Activated CD8-positive, alpha-beta memory T cell treated with anti-CD3 and anti-CD28 coated beads for 24 hours (primary cell): ENCODE measurements around the gene LRRTM1.

ENCODE experiments used
- DNase-seq: peaks from one replicate; pipeline ENCODE4 v3.0.0-alpha.2; 2020

LRRTM1 gene

GRCh38 chr2:80303909-80304837 lies at the start of gene LRRTM1:
TSS of gene LRRTM1 (minus strand) at chr2:80304752. CDS start at chr2:80303819, 933 bp downstream.
- no peak for DNase-seq

- no peak for DNase-seq
These were observed 46.7 kb upstream of the LRRTM1 start for GRCh38 chr2:80351231-80351630.

DNA sequence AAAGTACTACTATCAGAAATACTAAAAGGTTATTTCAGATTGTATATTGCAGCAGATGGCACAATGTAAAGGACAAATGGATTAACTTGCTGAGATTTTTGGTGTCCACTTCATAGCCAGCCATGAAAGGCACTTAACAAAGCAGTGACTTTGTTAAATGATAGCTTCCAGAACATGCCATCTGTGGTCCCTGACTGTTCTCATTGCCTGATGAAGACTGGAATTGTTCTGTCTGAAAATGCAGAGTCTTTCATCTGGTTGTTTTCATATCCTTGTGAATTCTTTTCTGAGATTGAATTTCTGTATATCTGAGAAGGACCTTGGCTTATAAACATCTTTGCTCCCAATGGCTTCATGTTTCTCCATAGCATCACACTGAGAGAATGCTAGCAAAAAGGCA lies 44.4 kb upstream of the LRRTM1 start:
- no peak for DNase-seq

GRCh38 chr2:80348078-80348477 lies 43.5 kb upstream of the LRRTM1 start:
- no peak for DNase-seq

GRCh38 chr2:80340022-80340421 lies 35.5 kb upstream of the LRRTM1 start:
- no peak for DNase-seq

- no peak for DNase-seq
These were observed 34.2 kb upstream of the LRRTM1 start for GRCh38 chr2:80338794-80339193.

- no peak for DNase-seq
These were observed 30.9 kb upstream of the LRRTM1 start for GRCh38 chr2:80335411-80335810.

DNA sequence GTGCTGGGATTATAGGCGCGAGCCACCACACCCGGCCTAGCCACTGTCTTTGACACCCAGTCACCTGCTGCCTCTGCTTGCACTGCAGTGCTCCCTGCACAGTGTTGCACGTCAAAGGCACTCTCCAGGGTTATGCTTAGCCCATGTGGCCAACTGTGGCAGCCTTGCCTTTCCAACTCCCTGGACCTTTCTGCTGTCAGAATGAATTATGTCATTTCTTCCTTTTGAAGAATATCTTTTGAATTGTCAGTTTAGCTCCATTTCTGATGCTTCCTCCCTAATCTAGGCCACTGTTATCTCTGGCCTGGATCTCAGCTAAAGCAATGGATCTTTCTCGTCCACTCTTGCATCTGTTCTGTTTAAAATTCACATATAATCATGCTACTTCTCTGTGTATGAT lies 29.3 kb upstream of the LRRTM1 start:
- DNase-seq = no peak

- no peak for DNase-seq
These were observed 26.2 kb upstream of the LRRTM1 start for GRCh38 chr2:80330527-80331450.

- no peak for DNase-seq
These were observed 24.9 kb upstream of the LRRTM1 start for GRCh38 chr2:80329491-80329890.

GRCh38 chr2:80328159-80328571 lies 23.6 kb upstream of the LRRTM1 start:
- no peak for DNase-seq

GRCh38 chr2:80326861-80327260 lies 22.3 kb upstream of the LRRTM1 start:
- DNase-seq = no peak

DNA sequence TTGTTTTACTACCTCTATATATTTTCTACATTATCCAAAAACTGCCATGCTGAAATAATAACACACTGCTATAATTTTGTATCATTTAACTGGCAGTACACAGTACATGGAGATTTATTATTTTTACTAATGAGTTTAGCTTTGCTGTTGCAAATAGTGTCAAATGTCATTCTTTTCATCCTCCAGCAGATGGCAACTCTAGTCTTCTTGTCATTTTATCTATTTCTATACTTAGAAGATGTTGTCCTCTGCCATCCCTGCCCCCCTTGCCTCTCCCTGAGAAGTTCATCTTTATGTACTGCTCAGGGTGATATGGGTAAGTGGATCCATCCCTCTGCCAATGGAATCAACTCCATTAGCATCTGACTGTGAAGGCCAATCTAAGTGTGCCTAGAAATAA lies 21.7 kb upstream of the LRRTM1 start:
- DNase-seq = no peak

DNA sequence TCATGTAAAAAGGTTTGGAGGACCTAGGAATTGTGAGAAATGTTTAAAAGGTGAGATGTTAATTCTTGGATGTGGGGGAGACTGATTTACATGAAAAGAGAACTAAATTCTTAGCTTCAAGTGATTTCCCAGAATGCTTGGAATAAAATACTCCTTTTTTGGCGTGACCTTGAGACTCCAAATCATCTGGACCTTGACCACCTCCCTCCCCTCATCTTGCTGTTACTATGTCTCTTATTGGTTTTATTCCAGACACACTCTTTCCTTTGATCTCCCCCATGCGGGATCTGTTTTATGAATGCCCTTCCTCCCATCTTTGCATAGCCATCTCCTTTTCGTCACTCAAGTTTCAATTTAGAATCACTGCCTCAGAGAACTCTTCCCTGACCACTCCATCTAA lies 20.0 kb upstream of the LRRTM1 start:
- DNase-seq = no peak

DNA sequence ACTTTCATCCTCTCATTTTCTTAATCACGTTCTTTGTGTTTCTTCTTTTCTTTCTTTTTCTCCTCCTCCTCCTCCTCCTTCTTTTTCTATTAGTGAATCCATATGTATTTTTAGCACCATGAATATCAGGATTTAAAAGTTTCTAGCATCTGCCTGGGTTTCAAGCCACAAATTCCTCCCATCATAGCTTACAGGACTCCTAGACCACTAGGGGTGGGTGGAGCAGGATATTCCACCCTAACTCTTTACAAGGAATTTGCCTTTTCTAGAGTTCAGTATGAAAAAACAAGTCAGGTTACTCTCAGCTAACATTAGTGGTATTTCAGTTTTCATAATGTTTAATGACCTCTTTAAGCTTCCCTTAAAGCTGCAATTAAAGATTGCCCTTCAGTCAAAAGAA lies 19.1 kb upstream of the LRRTM1 start:
- no peak for DNase-seq

DNA sequence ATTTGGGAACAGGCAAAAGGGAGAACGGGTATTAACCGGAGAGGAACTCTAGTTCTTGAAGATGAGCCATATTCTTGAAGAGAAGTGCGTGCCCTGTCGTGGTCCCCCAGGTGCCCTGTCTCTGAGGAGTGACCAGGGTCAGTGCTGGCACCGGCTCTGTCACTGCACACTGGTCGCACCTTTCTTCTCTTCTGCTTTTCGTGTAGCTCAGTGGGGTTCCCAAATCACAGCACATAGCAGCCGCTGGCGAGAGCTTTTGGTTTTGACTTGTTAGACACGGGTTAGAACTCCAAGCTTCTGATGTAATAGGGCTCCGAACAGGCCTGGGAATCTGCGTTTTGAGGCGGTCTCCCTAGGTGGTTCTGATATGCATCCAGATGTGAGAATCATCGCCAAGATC lies 18.4 kb upstream of the LRRTM1 start:
- no peak for DNase-seq

DNA sequence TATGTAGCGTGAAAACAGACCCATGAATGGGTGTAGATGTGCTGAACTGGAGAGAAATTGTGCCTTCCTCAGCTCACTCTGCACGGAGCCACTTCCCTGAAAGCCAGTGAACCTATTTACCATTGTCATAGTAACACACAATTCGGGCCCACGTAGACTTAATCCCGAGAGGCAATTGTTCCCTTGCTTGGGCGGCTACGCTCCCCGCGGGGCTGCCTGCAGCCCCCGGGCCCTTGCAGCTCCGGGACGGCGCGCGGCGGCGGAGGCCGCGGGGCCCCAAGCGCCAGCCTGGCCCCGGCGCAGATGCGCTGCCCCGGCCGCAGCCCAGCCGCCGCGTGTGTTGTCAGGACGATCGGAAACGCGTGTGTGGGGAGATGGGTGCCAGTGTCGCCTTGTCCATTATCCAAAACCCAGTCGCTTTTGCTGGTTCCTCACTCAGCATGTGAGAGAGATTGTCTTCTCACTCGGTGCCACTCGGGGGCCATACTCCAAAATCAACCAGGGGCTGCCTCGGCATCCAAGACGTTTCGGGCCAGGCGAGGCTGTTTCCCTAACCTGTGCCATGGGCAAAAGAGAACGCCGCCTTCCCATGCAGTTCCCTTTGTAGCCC lies 17.9 kb upstream of the LRRTM1 start:
- DNase-seq = no peak

DNA sequence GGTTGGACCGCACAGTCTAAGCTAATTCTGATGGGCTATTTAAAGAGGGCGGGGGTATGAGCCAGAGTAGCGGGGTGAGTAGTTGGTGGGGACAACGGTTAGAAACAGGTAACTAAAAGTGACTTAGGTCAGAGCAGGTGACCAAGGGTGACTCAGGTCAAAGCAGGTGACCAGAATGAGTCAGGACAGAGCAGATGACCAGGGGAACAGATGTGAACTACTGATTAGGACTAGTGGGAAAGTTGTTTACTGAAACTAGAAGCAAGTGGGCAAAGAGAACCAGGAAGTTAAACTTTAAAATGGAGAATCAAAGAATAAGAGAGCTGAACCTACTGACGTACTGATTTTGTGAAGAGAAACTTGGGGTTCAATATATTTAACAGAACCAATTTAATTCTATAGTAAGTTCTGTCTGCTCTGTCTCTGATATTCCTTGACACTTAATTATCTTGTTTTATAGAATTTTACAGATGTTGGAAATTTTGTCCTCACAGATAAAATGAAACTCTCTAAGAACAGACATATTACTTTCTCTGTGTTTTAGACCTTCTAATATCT lies 7.8 kb upstream of the LRRTM1 start:
- no peak for DNase-seq

GRCh38 chr2:80311304-80311703 lies 6.8 kb upstream of the LRRTM1 start:
- no peak for DNase-seq

DNA sequence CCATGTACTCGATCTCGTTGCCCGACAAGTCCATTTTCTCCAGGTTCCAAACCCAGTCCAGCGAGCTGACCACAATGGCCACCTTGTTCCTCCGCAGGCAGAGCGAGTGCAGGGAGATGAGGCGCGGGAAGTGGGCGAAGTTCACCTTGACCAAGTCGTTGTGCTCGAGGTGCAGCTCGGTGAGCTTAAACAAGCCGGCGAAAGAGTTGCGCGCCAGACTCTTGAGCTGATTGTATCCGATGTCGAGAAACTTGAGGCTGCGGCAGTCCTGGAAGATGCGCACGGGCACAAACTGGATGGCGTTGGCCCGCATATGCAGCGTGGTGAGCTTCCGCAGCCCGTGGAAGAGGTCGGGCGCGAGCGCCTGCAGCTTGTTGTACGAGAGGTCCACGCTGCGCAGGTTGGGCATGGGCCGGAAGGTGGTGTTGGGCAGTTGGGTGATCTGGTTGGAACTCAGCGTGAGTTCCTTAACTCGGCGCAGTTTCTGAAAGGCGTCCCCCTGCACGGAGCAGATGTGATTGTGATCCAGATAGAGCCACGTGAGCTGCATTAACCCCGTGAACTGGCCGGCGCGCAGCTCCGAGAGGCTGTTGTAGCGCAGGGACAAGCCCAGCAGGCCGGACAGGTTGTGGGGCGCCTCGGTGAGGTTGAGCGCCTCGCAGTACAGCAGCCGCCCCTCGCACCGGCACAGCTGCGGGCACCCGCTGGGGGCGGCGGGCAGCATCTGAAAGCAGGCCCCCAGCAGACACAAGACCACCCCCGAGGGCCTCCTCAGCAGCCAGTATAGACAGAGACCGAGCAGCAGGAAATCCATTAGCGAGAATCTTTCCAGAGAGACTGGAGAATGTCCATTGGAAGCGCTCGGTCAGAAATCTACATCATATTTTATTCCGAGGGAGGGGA lies 1.3 kb downstream of the LRRTM1 start:
- DNase-seq = no peak

GRCh38 chr2:80302314-80303005 lies 2.1 kb downstream of the LRRTM1 start:
- DNase-seq = no peak
